Endodermal cell (in vitro differentiated cells): ENCODE measurements around the gene MLYCD. TPM values are rescaled to one million over a fixed set of nuclear protein-coding genes. Genes with fewer than 3 reads are reported as not detected.

Experiments
- DNase-seq: peaks from one replicate; pipeline ENCODE4 v3.0.0-alpha.2; 2017
- H3K27ac ChIP-seq: 2 replicates; pipeline ENCODE4 v1.5.1; 2013; ENCODE audit warnings: mild to moderate bottlenecking, low read depth, low read length, moderate library complexity
- H3K27me3 ChIP-seq: 2 replicates; pipeline ENCODE4 v1.6.1; 2013; ENCODE audit warnings: mild to moderate bottlenecking, low read length, moderate library complexity; ENCODE audit not compliant: insufficient read depth, control insufficient read depth, poor library complexity, severe bottlenecking
- H3K36me3 ChIP-seq: 2 replicates; pipeline ENCODE4 v1.7.0; 2013; ENCODE audit warnings: mild to moderate bottlenecking, low read length, moderate library complexity; ENCODE audit not compliant: control insufficient read depth, insufficient read depth
- H3K4me1 ChIP-seq: one replicate; pipeline ENCODE4 v1.7.0; 2013; ENCODE audit warnings: low read length; ENCODE audit not compliant: control insufficient read depth, insufficient read depth
- H3K4me3 ChIP-seq: 2 replicates; pipeline ENCODE4 v1.5.1; 2013; ENCODE audit warnings: mild to moderate bottlenecking, low read length, moderate library complexity
- H3K9ac ChIP-seq: 2 replicates; pipeline ENCODE4 v1.6.1; 2013; ENCODE audit warnings: mild to moderate bottlenecking, low read length, moderate library complexity; ENCODE audit not compliant: poor library complexity, severe bottlenecking; ENCODE audit errors: extremely low read depth
- H3K9me3 ChIP-seq: 2 replicates; pipeline ENCODE4 v1.6.1; 2013; ENCODE audit warnings: mild to moderate bottlenecking, low read length, moderate library complexity; ENCODE audit not compliant: control insufficient read depth
- H3K27ac Mint-ChIP-seq: 2 replicates; pipeline ENCODE4 v1.8.0; 2020; ENCODE audit warnings: mixed read lengths
- H3K27me3 Mint-ChIP-seq: 2 replicates; pipeline ENCODE4 v1.8.0; 2021; ENCODE audit warnings: mild to moderate bottlenecking, mixed read lengths; ENCODE audit not compliant: insufficient read depth
- H3K36me3 Mint-ChIP-seq: 2 replicates; pipeline ENCODE4 v1.8.0; 2020; ENCODE audit warnings: low read depth, mixed read lengths
- H3K4me1 Mint-ChIP-seq: 2 replicates; pipeline ENCODE4 v1.8.0; 2020; ENCODE audit warnings: mixed read lengths
- H3K4me3 Mint-ChIP-seq: 2 replicates; pipeline ENCODE4 v1.8.0; 2020; ENCODE audit warnings: mild to moderate bottlenecking, moderate library complexity, mixed read lengths
- H3K9me3 Mint-ChIP-seq: 2 replicates; pipeline ENCODE4 v1.8.0; 2020; ENCODE audit warnings: mild to moderate bottlenecking, mixed read lengths
- CTCF ChIP-seq: fragments of 200-600 bp; sonication (generic); conservative IDR thresholded peaks from 2 replicates; pipeline ENCODE4 v1.5.0; 2021; ENCODE audit warnings: antibody characterized with exemption, mild to moderate bottlenecking
- WGBS, 2 experiments: methylation state at CpG; one replicate each; pipeline versions ENCODE4 v1.1.5 to v1.1.7; 2013; ENCODE audit warnings: missing lambda C conversion rate in 2 of 2, mixed read lengths in 1 of 2; ENCODE audit not compliant: insufficient coverage in 1 of 2, insufficient read length in 1 of 2; 5-methylcytosine and 5-hydroxymethylcytosine counted together
- total RNA-seq, 2 donors: library from RNA; stranded (reverse); fragmentation: NEBNext Ultra II Directional in 1 of 2; extraction: Animal tissue kit (Norgen Biotek cat#: 25700) in 1 of 2; gene quantifications; 2 replicates in 1 of 2; 3 replicates in 1 of 2; pipeline ENCODE4 v1.2.1, GENCODE V29; 2021

Gene MLYCD
- total RNA-seq, 2 donors from 2014 or later = 11.1 to 19.0 TPM

GRCh38 chr16:83925957-83926725 is 27.2 kb downstream of the MLYCD start:
- H3K9ac ChIP-seq = no peak overlapping the region

GRCh38 chr16:83926726-83927397 is 27.9 kb downstream of the MLYCD start:
- Histone ChIP-seq H3K27ac (no peak overlapping the region), H3K9me3 (no peaks in the 10 kb centered on the region), H3K36me3 (peaks cover under 1% of the 10 kb centered on the region), H3K27me3 (no peaks in the 10 kb centered on the region), H3K4me3 (peak overlapping the region; percentile 48), H3K9ac (peak overlapping the region; percentile 51), H3K4me1 (no peaks in the 10 kb centered on the region)
- Mint-ChIP-seq H3K4me3 (peak overlapping the region; percentile 47), H3K4me1 (peaks cover 15% of the 10 kb centered on the region), H3K36me3 (peaks cover 33% of the 10 kb centered on the region), H3K27me3 (no peaks in the 10 kb centered on the region), H3K27ac (peak overlapping the region; percentile 98), H3K9me3 (no peaks in the 10 kb centered on the region)
- TF ChIP-seq CTCF = peak; percentile 99
- 14 to 15% methylated on average over 17 to 35 of the region's 35 CpGs for WGBS, 2 experiments
- peak; percentile 98 for DNase-seq

More at GRCh38 chr16:83925957-83926725, 27.2 kb downstream of the MLYCD start:
- H3K4me1 Mint-ChIP-seq = peaks cover 15% of the 10 kb centered on the region
- peak overlapping the region; percentile 98 for H3K27ac Mint-ChIP-seq
- Histone ChIP-seq H3K36me3 (peaks cover 5% of the 10 kb centered on the region), H3K27me3 (no peaks in the 10 kb centered on the region), H3K4me3 (no peak overlapping the region), H3K27ac (no peak overlapping the region), H3K9me3 (no peaks in the 10 kb centered on the region), H3K4me1 (no peaks in the 10 kb centered on the region)
- H3K27me3 Mint-ChIP-seq = no peaks in the 10 kb centered on the region
- no peaks in the 10 kb centered on the region for H3K9me3 Mint-ChIP-seq
- peak overlapping the region; percentile 47 for H3K4me3 Mint-ChIP-seq
- peaks cover 39% of the 10 kb centered on the region for H3K36me3 Mint-ChIP-seq
- DNase-seq = no peak
- no peak for TF ChIP-seq CTCF
- WGBS, 2 experiments = 72 to 77% methylated on average over 26 to 27 of the region's 27 CpGs

GRCh38 chr16:83928341-83929055 is 29.6 kb downstream of the MLYCD start:
- Mint-ChIP-seq H3K27ac (no peak overlapping the region), H3K27me3 (no peaks in the 10 kb centered on the region), H3K9me3 (no peaks in the 10 kb centered on the region), H3K4me3 (no peak overlapping the region), H3K4me1 (peaks cover 15% of the 10 kb centered on the region), H3K36me3 (peaks cover 24% of the 10 kb centered on the region)
- TF ChIP-seq CTCF = no peak
- no peak overlapping the region for H3K9ac ChIP-seq
- no peak overlapping the region for H3K27ac ChIP-seq
- no peaks in the 10 kb centered on the region for H3K27me3 ChIP-seq
- H3K36me3 ChIP-seq = no peaks in the 10 kb centered on the region
- no peaks in the 10 kb centered on the region for H3K4me1 ChIP-seq
- DNase-seq = peak; percentile 39
- WGBS, 2 experiments = 93 to 96% methylated on average over 16 of the region's 16 CpGs
- H3K9me3 ChIP-seq = no peaks in the 10 kb centered on the region
- no peak overlapping the region for H3K4me3 ChIP-seq
